Smooth muscle cell of trachea (primary cell): ENCODE data around the gene PPP2R3C. TPM values are rescaled to one million over a fixed set of nuclear protein-coding genes. Genes with fewer than 3 reads are reported as not detected.

Experiments
- total RNA-seq: library from RNA; depleted of rRNA; stranded (reverse); fragments of >200 nt; gene quantifications from 2 replicates; pipeline ENCODE4 v1.2.1, GENCODE V29; 2014

The PPP2R3C gene
- total RNA-seq, result 34.6 and 46.8 TPM in 2 replicates

DNA sequence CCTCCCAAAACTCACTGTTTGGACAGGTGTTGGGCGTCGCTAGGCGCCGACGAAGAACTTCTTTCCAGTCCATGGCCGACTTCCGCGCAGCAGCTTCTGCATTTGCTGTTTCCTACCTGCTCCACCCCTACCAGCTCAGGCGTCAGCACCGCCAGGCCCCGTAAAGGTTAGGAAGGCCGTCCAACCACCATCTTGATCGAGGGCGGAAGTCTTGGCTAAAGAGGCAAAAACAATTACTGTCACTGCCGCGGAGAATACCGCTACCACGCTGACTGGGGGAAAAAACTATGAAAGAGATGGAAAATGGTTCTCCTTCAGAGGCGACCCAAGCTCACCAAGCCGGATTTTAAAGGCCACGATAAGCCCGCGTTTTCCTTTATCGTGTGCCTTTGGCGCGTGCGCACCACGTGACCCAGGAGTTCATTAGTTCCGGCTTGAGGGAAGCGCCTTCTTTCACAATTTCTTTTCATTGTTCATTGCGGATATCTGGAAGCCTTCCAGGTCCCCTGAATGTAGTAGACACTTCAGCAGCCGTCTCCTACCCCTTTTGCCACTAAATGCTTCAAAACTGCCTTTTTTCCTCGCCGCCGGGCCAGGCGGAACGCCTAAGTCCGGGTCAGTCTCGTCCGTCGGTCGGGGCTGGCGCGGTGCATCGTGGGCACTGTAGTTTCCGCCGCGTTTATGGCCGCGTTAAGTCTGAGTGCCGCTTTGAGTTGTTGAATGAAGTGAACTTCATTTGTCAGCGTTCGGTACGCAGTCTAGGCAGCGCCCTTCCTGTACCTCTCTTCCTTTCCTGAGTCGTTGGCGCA lies at the start of gene PPP2R3C, which contains the start of gene PRORP:
Gene PPP2R3C, minus strand, starts transcription at position 104 of the 809 bp plus-strand sequence. Its CDS starts 31 bp downstream, at position 73.
Gene PRORP, plus strand, starts transcription at position 666 of the 809 bp plus-strand sequence. CDS start 694 bp downstream, outside the sequence.

DNA sequence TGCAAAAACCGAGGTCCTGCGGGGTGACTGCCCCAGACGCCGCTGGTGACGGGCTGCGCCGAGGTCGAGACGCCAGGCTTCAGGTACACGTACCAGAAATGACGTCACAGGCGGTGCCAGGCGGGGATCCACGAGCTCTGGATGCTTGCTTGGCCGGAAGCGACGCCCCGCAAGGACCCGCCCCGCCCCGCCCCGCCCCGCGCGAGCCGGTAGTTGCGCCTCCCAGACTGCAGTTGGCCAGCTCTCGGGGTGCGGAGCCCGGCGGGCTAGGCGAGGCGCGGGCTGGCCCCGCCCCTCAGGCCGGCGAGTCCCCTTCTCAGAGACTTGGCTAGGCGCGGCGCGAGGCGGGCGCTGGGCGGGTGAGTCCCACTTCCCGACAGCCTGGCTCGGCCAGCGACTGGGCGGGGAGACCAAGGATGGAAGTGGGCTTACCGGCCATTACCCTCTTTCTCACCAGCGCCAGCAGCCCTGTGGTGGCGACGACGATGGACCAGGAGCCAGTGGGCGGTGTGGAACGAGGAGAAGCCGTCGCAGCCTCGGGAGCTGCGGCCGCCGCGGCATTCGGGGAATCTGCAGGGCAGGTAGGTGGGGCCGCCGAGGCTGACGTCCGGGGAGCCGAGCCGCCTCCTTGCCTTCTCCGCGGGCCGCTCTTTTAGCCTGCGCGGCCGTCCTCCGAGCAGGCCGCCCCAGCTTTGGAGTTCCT lies 75.6 kb downstream of the PPP2R3C start, which contains the start of gene FAM177A1:
Gene FAM177A1, plus strand, starts transcription at position 225 of the 703 bp plus-strand sequence. Its CDS starts 192 bp downstream, at position 417.

Other genes with a start within 250 kb of the PPP2R3C start
- 18.9 and 23.7 TPM in 2 replicates for gene BAZ1A, start 246.6 kb downstream of the PPP2R3C start, total RNA-seq
- 71.3 and 110 TPM in 2 replicates for gene SRP54, start 139.0 kb downstream of the PPP2R3C start, total RNA-seq
- gene FAM177A1, start 75.7 kb downstream of the PPP2R3C start, total RNA-seq, result 28.1 and 44.9 TPM in 2 replicates
- 16.0 and 38.8 TPM in 2 replicates for gene PRORP, start 562 bp upstream of the PPP2R3C start, total RNA-seq
- gene PSMA6, start 170.4 kb upstream of the PPP2R3C start, total RNA-seq, result 186 and 296 TPM in 2 replicates